Measurements from ENCODE around the gene MAP3K21. TPM values are rescaled to one million over a fixed set of nuclear protein-coding genes. Genes with fewer than 3 reads are reported as not detected.

Gene MAP3K21
- total RNA-seq, 1 donor from 2014 or later: 0.52 TPM

DNA sequence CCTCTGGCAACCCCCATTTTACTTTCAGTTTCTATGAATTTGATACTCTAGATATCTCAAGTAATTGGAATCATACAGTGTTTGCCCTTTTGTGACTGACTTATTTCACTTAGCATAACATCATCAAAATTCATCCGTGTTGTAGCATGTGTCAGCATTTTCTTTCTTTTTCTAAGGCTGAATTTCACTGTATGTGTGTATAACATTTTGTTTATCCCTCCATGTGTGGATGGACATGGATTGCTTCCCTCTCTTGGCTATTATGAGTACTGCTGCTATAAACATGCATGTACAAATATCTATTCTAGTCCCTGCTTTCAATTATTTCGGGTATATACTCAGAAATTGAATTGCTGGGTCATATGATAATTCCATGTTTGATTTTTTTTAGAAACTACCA lies 97.3 kb downstream of the MAP3K21 start:
- H3K9me3 ChIP-seq (ENCODE audit: control insufficient read depth in 3 of 3, low read length in 3 of 3): peaks cover 0 to 2% (median 0%) of the 10 kb centered on the region in 3 donors
- H3K9ac ChIP-seq (ENCODE audit: low read depth in 1 of 3, low read length in 3 of 3): no peak overlapping the region
- H3K27me3 ChIP-seq (ENCODE audit: control insufficient read depth in 3 of 3, insufficient read depth in 3 of 3, low read length in 3 of 3): peaks cover 0 to 5% (median 0%) of the 10 kb centered on the region in 3 donors
- no peak overlapping the region for H3K27ac ChIP-seq (ENCODE audit: low read depth, low read length)
- no peaks in the 10 kb centered on the region for H3K4me1 ChIP-seq (ENCODE audit: control insufficient read depth in 3 of 3, insufficient read depth in 3 of 3, low read length in 3 of 3)
- no peaks in the 10 kb centered on the region for H3K36me3 ChIP-seq (ENCODE audit: control insufficient read depth in 3 of 3, insufficient read depth in 3 of 3, low read length in 3 of 3)
- no peak overlapping the region for H3K4me3 ChIP-seq (ENCODE audit: low read length in 3 of 3)

DNA sequence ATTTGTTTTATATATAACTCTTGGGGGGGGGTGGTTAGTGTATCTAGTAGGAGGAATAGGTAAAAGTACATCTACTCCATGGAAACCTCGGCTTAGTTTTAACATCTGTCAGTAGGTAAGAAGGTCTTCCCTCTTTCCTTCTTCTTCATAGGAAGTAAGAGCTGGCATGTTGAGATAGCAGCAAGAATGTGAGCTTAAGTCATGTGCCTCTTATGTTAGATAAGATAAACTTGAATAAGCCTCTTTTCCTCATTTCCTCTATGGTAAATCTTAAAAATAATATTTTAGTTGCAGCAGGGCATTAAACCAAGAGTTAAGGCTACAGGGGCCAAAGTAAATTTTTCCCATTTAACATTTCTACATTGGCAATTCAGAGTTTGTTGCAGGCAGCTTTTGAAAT lies 100.4 kb downstream of the MAP3K21 start:
- no peak overlapping the region for H3K4me3 ChIP-seq (ENCODE audit: low read length in 3 of 3)
- H3K27me3 ChIP-seq (ENCODE audit: control insufficient read depth in 3 of 3, insufficient read depth in 3 of 3, low read length in 3 of 3): peaks cover 0 to 5% (median 0%) of the 10 kb centered on the region in 3 donors
- no peaks in the 10 kb centered on the region for H3K4me1 ChIP-seq (ENCODE audit: control insufficient read depth in 3 of 3, insufficient read depth in 3 of 3, low read length in 3 of 3)
- no peaks in the 10 kb centered on the region for H3K9me3 ChIP-seq (ENCODE audit: control insufficient read depth in 3 of 3, low read length in 3 of 3)
- H3K27ac ChIP-seq (ENCODE audit: low read depth, low read length): no peak overlapping the region
- H3K9ac ChIP-seq (ENCODE audit: low read depth in 1 of 3, low read length in 3 of 3): no peak overlapping the region
- no peaks in the 10 kb centered on the region for H3K36me3 ChIP-seq (ENCODE audit: control insufficient read depth in 3 of 3, insufficient read depth in 3 of 3, low read length in 3 of 3)

DNA sequence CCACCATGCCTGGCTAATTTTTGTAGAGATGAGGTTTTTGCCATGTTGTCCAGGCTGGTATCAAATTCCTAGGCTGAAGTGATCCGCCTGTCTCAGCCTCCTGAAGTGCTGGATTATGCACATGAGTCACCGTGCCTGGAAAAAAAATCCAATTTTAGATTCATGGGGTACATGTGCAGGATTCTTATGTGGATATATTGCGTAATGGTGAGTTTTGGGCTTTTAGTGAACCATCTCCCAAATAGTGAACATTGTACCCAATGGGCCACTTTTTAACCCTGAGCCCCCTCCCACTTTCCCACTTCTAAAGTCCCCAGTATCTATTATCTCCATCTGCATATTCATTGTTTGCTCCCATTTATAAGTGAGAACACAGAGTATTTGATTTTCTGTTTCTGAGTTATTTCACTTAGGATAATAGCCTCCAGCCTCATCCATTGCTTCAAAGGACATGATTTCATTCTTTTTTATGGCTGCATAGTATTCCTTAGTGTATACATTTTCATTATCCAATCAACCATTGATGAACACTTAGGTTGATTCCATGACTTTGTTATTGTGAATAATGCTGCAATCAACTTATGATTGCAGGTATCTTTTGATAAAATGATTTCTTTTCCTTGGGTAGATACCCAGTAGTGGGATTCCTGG lies 104.4 kb downstream of the MAP3K21 start:
- Histone ChIP-seq H3K9ac (ENCODE audit: low read depth in 1 of 3, low read length in 3 of 3) (no peak overlapping the region), H3K4me3 (ENCODE audit: low read length in 3 of 3) (no peak overlapping the region), H3K27me3 (ENCODE audit: control insufficient read depth in 3 of 3, insufficient read depth in 3 of 3, low read length in 3 of 3) (peaks cover 0 to 5% (median 0%) of the 10 kb centered on the region in 3 donors), H3K9me3 (ENCODE audit: control insufficient read depth in 3 of 3, low read length in 3 of 3) (no peaks in the 10 kb centered on the region), H3K36me3 (ENCODE audit: control insufficient read depth in 3 of 3, insufficient read depth in 3 of 3, low read length in 3 of 3) (no peaks in the 10 kb centered on the region), H3K4me1 (ENCODE audit: control insufficient read depth in 3 of 3, insufficient read depth in 3 of 3, low read length in 3 of 3) (no peaks in the 10 kb centered on the region), H3K27ac (ENCODE audit: low read depth, low read length) (no peak overlapping the region)

DNA sequence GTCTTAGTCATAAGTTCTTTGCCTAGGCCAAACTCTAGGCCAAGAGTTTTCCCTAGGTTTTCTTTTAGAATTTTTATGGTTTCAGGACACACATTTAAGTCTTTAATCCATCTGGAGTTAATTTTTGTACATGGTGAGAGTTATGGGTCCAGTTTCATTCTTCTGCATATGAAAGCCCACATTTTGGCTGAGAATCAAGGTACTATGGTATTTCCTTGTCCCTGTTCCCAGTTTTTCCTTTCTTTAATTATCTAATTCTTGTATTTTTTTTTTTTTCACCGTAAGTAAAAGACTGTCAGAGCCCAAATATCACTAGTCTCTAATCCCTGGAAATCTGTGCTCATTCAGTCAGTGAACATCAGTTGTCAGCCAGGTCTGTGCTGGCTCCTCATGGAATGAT lies 105.4 kb downstream of the MAP3K21 start:
- no peaks in the 10 kb centered on the region for H3K36me3 ChIP-seq (ENCODE audit: control insufficient read depth in 3 of 3, insufficient read depth in 3 of 3, low read length in 3 of 3)
- no peak overlapping the region for H3K9ac ChIP-seq (ENCODE audit: low read depth in 1 of 3, low read length in 3 of 3)
- H3K9me3 ChIP-seq (ENCODE audit: control insufficient read depth in 3 of 3, low read length in 3 of 3): no peaks in the 10 kb centered on the region
- H3K27ac ChIP-seq (ENCODE audit: low read depth, low read length): no peak overlapping the region
- H3K27me3 ChIP-seq (ENCODE audit: control insufficient read depth in 3 of 3, insufficient read depth in 3 of 3, low read length in 3 of 3): no peaks in the 10 kb centered on the region
- no peak overlapping the region for H3K4me3 ChIP-seq (ENCODE audit: low read length in 3 of 3)
- H3K4me1 ChIP-seq (ENCODE audit: control insufficient read depth in 3 of 3, insufficient read depth in 3 of 3, low read length in 3 of 3): no peaks in the 10 kb centered on the region

DNA sequence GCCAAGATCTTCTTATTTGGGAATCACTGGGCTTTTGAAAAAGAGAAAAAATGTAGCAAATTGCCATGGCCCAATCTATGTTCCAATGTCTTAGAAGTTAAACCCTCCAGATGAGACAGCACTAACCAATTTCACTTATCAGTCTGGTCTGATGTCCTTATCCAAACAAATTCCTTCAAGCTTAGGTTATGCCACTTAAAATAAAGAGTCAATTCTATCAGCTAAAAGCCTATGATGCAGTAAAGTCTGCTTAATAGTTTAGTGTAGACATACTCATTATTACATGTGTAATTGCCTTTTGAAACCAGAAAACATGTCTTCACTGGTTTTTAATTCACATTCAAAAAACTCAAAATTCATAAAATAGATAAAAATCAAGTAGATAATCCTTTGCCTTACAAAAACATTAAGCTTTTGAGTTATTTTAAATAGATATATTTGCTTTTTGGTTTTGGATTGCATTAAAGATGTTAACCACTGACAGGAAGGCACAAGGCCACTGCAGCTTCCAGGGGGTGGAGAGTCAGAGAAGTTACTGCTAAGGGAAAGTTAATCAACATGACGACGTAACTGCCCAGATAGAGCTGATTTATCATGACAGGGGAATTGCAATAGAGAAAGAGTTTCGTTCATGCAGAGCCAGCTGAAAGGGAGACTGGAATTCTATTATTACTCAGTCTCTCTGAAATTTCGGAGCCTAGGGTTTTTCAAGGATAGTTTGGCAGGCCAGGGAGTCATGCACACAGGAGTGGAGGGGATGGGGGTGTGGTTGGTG lies 106.1 kb downstream of the MAP3K21 start:
- no peak overlapping the region for H3K27ac ChIP-seq (ENCODE audit: low read depth, low read length)
- no peaks in the 10 kb centered on the region for H3K4me1 ChIP-seq (ENCODE audit: control insufficient read depth in 3 of 3, insufficient read depth in 3 of 3, low read length in 3 of 3)
- no peaks in the 10 kb centered on the region for H3K36me3 ChIP-seq (ENCODE audit: control insufficient read depth in 3 of 3, insufficient read depth in 3 of 3, low read length in 3 of 3)

More for the DNA sequence above, 106.1 kb downstream of the MAP3K21 start:
- Histone ChIP-seq H3K9ac (ENCODE audit: low read depth in 1 of 3, low read length in 3 of 3) (no peak overlapping the region), H3K4me3 (ENCODE audit: low read length in 3 of 3) (no peak overlapping the region), H3K9me3 (ENCODE audit: control insufficient read depth in 3 of 3, low read length in 3 of 3) (no peaks in the 10 kb centered on the region), H3K27me3 (ENCODE audit: control insufficient read depth in 3 of 3, insufficient read depth in 3 of 3, low read length in 3 of 3) (no peaks in the 10 kb centered on the region)

Other genes starting within 250 kb of the MAP3K21 start
- gene PCNX2, start 32.0 kb upstream of the MAP3K21 start, total RNA-seq: 23.5 TPM

Measured in skeletal muscle tissue (tissue), 4 donors.